Activated CD4-positive, CD25-positive, alpha-beta regulatory T cell treated with anti-CD3 and anti-CD28 coated beads, Interleukin-2, amount 50 U/mL, for 72 hours (primary cell): ENCODE measurements around the gene RASSF7.
"Not testable (repeated sequence)": the region's sequence is repeated elsewhere in the genome, so short reads cannot be mapped to it uniquely, and the experiment has no call there.

Source experiments
- DNase-seq: peaks from one replicate; pipeline ENCODE4 v3.0.0; 2021

RASSF7 gene

DNA sequence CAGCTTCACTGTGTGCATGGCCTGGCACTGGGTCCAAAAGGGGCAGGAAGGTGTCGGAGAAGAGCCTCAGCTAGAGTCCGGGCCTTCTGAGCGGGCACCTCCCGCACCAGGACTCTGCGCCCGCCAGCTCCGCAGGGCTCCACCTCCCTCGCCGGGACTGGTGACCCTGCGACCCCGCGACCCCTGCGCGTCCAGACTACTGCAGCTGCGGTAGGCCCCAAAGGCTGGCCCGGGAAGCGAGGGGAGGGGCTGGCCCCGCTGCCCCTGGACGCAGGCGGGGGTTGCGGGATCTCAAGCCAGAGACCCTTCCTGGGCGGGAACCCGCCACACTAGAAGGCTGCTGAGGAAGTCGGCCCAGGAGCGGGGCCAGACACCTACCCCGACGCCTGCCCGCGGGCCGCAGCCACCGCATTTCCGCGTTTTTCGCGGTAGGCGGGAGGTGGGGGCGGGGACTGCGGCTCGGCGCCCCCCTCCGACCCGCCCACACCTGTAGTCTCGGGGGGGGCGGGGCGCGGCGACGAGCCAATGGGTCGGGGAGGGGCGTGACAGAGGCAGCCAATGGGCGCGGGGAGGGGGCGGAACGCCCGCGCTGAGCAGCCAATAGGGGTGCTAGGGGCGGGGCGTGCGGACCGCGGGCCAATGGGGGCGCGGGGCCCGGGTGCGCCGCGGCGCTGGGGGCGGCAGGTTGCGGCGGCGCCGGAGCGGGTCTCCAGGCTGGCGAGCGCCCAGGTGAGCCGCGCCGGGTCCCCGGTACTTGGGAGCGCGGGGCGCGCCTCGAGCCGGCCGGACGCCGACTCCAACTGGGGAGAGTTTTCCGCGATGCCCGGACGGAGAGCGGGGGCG lies at the start of gene RASSF7, which contains the start of gene LMNTD2:
RASSF7 (plus strand) TSS at position 666 of the 843 bp plus-strand sequence. CDS start 799 bp downstream, outside the sequence.
LMNTD2 (minus strand) TSS at position 434 of the 843 bp plus-strand sequence; CDS start at position 412, 22 bp downstream.
- peak; percentile 97 for DNase-seq

DNA sequence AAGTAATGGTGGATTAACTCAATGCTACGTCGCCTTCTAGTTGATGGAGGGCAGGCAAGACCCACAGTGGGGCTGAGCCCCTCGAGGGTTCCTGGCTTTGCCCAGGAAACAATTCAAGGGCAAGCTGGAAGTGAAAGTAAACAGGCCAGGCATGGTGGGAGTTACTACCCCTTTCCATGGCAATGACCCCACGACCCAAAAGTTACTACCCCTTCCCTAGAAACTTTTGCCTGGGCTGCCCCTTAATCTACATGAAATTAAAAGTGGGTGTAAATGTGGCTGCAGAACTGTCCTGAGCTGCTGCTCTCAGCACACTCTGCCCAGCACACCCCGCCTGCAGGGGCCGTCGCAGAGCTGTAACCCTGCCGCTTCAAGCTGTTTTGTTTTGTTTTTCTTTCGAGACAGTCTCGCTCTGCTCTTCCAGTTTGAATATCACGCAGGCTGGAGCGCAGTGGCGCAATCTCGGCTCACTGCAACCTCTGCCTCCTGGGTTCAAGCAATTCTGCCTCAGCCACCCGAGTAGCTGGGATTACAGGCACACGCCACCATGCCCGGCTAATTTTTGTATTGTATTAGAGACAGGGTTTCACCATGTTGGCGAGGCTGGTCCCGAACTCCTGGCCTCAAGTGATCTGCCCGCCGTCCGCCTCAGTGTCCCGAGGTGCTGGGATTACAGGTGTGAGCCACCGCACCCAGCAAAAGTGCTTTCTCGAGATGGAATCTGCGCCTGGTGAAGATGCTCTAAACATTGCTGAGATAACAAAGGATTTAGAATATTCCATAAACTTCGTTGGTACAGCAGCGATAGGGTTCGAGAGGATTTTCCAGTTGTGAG lies 47.8 kb upstream of the RASSF7 start:
- DNase-seq, result no peak

DNA sequence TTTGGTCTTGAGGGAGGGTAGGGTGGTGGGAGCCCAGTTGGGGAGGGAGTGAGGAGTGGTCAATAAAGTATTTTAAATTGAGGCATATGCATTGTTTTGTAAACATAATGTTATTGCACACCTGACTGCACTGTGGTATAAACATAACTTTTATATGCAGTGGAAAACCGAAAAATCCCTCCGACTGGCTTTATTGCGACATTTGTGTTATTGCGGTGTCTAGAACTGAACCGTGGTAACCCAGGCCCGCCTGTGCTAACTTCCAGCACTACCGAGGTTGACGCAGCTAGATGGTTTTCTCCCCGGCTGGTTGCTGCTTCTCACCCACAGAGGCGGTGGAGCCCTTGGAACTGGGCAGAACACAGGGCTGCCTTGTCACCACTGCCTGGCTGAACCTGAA lies 46.2 kb upstream of the RASSF7 start:
- DNase-seq, result no peak

DNA sequence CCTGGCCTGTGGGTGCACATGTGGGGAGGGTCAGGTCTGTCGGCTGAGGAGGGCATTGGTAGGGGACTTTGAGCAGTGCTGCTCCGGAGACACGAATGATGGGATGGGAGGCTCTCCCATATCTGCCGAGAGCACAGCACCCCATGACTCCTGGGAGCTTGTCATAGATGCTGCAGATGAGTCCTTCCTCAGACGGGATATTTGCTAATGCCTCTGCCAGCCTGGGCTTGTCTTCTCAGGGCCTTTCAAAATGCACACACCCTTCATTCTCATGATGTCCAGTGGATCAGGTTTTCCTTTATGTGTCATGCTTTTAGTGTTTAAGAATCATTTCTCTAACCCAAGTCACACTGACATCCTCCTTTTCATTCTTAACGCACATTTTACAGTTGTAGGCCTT lies 45.6 kb upstream of the RASSF7 start:
- DNase-seq, result no peak

DNA sequence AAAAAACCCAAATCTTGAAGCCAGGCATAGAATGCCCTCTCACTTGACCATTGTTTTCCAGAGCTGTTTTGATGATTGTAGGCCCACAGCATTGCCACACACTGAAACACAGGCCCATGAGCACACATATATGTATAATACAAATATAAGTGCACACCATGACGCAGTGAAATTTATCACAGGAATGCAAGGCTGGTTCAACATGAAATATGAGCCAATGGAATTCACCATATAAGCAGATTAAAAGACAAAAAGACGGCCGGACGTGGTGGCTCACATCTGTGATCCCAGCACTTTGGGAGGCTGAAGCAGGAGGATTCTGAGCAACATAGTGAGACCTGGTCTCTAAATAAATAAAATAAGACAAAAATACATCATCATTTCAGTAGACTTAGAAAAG lies 44.4 kb upstream of the RASSF7 start:
- DNase-seq, result no peak

DNA sequence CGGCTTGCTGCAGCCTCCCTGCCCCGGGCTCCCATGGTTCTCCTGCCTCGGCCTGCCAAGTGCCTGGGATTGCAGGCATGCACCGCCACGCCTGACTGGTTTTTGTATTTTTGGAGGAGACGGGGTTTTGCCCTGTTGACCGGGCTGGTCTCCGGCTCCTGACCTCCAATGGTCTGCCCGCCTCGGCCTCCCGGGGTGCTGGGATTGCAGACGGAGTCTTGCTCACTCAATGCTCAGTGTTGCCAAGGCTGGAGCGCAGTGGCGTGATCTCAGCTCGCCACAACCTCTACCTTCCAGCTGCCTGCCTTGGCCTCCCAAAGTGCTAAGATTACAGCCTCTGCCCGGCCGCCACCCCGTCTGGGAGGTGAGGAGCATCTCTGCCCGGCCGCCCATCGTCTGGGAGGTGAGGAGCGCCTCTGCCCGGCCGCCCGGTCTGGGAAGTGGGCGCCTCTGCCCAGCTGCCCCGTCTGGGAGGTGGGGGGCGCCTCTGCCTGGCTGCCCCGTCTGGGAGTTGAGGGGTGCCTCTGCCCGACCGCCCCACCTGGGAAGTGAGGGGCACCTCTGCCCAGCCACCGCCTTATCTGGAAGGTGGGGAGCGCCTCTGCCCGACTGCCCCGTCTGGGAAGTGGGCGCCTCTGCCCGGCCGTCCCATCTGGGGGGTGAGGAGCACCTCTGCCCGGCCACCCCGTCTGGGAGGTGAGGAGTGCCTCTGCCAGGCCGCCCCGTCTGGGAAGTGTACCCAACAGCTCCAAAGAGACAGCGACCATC lies 43.7 kb upstream of the RASSF7 start:
- DNase-seq, result not testable (repeated sequence)

GRCh38 chr11:518463-519202 lies 42.1 kb upstream of the RASSF7 start:
- DNase-seq, result peak; percentile 93

DNA sequence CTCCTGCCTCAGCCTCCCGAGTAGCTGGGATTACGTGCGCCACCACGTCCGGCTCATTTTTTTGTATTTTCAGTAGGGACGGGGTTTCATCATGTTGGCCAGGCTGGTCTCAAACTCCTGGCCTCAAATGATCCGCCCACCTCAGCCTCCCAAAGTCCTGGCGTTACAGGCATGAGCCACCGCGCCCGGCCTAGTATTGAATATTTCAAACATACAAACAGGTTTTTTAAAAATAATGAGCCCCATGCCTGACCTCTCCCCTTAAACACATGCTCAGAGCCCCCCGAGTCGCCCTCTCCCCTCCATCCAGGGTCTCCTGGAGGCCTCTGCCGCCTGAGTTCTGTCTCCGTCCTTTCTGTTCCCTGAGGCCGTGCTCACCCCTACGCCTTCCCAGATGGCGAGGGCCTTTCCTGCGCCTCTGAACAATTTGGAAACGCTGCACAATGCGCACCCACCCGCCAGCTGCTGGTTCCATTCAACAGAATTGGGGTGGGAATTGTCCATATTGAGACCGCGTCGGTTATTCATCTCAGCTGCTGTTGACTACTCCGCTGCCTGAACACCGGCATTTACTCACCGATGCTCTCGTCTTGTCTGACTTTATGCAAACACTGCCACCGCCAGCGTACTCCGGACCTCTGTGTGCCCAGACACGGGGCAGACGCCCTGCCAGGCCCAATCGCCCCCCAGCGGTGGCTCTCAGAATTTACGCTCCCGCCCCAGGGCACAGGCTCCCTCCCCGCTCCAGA lies 40.2 kb upstream of the RASSF7 start:
- DNase-seq, result no peak

DNA sequence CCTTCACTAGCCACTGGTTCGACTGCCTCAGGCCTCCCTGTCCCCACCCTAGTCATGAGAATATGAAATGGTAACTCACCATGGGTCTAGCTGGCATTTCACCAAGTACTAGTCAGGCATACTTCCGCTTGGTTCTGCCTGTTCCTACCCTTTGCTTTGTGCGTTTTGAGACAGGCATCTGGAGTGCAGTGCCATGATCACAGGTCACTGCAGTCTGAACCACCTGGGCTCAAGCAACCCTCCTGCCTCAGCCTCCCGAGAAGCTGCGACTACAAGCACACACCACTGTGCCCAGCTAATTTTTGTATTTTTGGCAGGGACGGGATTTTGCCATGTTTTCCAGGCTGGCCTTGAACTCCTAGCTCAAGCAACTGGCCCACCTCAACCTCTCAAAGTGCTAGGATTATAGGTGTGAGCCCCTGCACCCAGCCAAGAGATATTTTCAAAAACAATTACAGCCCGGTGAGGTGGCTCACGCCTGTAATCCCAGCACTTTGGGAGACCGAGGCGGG lies 39.5 kb upstream of the RASSF7 start:
- no peak for DNase-seq

DNA sequence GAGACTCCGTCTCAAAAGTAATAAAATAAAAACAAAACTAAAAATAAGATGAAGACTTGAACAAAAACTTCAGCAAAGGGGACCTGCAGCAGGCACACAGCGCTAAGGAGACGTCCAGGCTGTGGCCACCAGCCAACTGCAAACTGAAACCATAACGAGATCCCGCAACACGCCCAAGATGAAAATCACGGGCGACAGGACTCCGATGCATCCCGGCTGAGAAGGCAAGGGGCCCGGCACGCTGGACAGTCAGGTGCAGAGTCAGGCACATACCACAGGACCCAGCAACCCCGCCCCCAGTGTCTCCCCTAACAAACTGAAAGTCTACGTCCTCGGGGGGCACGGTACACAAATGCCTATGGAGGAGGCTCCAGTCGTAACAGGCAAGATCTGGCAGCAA lies 34.6 kb upstream of the RASSF7 start:
- no peak for DNase-seq

- no peak for DNase-seq
Observed at GRCh38 chr11:528166-528814, 32.5 kb upstream of the RASSF7 start.

DNA sequence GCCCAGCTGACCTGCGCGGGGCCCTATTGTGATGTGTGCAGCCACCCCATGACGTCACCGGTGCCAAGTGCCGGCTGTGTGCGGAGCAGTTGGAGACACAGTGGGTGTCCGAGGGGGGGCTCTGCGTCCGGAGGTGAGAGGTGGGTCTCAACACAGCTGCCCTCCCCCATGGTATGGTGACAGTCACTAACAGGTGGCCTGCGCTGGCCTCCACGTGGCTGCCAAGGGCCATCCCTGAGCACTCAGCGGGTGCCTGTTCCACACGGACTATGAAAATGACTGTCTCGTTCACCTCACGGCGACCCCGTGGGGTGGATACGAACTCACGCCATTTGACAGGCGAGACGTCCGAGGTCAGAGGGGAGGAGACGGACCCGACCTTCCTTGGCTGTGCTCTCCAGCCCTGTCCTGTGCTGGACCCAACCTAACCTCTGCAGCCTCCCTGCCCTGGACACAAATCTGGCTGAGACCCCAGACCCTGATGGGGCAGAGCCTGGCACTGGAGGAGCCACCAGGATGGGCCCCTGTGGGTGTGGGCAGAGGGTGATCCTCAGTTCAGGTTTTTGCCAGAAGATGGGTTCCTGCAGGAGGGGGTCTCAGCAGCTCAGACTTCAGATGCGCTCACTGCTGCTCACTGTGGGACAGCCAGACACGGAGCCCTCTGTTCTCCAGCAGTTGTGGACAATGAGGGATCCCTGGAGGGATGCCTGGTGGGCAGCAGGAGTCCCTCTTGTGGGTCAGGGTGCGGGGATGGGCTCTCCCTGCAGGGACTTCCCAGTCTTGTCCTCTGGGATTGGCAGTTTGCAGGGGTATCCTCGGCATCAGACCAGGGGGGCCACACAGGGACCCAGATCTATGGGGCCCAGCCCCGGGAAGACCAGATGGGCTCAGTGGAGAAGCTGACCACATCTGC lies 31.7 kb upstream of the RASSF7 start:
- DNase-seq, result no peak

DNA sequence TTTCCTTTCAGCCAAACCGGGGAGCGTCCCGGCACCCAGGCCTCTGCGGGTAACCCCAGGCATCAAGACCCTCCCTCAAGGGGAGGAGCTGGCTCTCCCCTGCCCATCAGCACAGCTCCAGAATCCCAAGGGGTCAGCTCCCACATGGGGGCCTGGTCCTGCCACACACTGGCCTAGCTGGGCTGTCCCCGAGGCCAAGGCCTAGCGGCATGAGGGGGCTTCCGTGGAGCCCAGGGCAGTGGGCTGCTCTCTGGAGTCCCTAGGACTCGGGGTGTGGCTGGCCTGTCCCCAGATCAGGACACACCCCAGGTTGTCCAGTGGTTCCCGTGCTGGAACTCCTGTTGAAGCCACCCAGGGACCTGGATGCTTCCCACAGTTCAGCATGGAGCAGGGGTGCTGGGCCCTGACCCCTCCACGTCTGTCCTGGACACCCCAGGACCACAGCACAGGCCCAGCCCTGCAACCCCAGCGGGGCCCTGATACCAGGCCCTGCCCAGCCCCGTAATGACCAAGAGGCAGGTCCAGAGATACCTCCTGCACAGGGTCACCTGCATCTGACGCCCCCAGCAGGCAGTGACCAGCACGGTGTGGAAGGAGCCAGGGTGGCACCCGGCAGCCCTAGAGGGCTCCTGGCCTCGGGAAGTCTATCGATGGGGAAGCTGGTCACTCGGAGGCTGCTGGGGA lies 30.9 kb upstream of the RASSF7 start:
- no peak for DNase-seq

DNA sequence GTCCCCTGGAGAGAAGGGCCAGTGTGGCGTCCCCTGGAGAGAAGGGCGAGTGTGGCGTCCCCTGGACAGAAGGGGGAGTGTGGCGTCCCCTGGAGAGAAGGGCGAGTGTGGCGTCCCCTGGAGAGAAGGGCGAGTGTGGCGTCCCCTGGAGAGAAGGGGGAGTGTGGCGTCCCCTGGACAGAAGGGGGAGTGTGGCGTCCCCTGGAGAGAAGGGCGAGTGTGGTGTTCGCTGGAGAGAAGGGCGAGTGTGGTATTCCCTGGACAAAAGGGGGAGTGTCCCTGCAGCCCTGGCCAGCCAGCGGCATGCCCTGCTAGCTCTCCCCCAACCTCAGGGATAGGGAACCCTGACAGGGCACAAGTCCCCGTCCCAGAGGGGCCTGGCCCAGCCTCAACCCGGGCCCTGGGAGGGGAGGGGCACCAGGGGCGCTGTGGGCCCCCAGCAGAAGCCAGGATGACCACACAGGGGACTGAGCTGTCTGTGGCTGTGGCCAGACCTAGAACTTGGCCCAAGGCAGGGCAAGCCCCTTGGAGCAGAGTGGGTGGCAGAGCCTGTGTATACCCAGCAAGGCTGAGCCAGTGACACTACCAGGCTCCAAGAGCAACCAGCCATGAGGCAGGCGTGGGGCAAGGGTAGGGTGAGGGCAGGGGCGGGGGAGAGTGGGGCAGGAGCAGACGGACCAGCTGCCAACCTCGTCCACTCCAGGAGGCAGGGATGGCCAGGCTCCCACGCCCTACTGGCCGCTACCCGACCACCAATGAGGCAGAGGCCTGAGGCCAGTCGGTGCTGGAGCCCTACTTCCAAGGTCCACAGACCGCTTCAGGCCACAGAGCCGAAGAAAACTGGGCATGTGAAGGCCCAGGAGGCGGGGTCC lies 29.6 kb upstream of the RASSF7 start:
- no peak for DNase-seq

GRCh38 chr11:531919-532526 lies 28.7 kb upstream of the RASSF7 start:
- no peak for DNase-seq

- no peak for DNase-seq
Observed at GRCh38 chr11:532527-532985, 28.2 kb upstream of the RASSF7 start.

DNA sequence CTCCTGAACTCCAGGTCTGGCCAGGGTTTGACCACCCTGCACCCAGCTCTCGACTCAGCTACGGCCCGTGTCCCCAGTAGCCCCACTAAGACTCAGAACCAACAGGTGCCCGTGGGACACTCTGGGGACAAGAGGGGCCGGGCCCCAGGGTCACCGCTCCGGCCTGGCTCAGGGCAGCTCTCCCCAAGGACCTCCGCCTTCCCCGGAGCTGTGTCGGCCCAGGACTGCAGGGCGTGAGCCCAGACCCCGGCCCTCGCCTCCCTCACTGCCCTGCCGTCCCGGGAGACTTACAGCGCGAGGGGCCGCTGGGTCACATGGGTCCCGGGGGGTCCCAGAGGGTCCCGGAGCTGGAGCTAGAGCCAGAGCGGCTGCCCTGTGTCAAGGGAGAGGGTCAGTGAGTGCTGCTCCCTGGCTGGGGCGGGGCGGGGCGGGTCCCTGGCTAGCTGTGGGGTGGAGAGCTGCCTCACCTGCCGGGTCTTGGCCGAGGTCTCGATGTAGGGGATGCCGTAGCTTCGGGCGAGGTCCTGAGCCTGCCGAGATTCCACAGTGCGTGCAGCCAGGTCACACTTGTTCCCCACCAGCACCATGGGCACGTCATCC lies 27.7 kb upstream of the RASSF7 start:
- DNase-seq, result no peak
